ENCODE results near the gene ANKRD6.

ANKRD6 gene

DNA sequence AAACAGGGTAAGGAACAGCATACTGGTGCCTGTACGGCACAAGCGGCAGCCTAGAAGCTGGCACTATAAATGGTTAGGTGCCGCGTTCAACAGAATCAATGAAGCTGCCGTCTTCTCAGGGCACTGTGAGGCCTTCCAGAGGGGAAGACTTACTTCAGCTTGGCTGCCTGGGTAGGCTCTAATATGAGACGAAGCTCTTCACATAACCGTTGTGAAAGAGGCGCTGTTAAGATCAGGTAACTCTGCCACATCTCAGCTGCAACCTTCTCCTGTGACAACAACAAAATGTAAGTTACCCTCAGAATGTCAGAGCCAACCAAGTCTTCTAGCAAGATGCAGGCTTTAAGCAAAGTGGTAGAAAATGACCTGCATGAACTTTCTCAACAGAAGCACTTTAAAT is 217.6 kb downstream of the ANKRD6 start:
- no peak overlapping the region for H3K4me3 ChIP-seq (ENCODE audit: low read depth, low read length)
- TF ChIP-seq, protein P1, sequence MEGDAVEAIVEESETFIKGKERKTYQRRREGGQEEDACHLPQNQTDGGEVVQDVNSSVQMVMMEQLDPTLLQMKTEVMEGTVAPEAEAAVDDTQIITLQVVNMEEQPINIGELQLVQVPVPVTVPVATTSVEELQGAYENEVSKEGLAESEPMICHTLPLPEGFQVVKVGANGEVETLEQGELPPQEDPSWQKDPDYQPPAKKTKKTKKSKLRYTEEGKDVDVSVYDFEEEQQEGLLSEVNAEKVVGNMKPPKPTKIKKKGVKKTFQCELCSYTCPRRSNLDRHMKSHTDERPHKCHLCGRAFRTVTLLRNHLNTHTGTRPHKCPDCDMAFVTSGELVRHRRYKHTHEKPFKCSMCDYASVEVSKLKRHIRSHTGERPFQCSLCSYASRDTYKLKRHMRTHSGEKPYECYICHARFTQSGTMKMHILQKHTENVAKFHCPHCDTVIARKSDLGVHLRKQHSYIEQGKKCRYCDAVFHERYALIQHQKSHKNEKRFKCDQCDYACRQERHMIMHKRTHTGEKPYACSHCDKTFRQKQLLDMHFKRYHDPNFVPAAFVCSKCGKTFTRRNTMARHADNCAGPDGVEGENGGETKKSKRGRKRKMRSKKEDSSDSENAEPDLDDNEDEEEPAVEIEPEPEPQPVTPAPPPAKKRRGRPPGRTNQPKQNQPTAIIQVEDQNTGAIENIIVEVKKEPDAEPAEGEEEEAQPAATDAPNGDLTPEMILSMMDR (IDR thresholded peaks at IDR 0.05; ENCODE audit: borderline replicate concordance, insufficient read depth, low read depth, low read length) = no peak

DNA sequence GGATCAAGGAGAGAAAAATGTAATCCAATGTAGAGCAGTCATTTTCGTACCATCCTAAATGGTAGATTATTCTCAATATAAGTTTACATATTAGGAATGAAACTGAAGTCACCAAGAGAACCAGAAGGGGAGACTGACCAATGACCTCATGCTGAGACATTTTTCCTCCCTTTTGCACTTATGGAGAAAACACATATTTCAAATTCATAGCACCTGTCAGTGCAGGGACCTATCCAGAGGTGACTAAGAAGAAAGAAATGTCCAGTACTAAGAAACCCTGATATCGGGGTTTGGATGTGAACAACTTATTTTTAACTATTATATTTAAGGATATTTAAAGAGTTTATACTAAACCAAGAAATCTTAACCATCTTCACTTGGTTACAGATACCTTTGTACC is 222.2 kb downstream of the ANKRD6 start:
- H3K4me3 ChIP-seq (ENCODE audit: low read depth, low read length) = no peak overlapping the region
- TF ChIP-seq, protein P1 (IDR thresholded peaks at IDR 0.05; ENCODE audit: borderline replicate concordance, insufficient read depth, low read depth, low read length) = no peak

DNA sequence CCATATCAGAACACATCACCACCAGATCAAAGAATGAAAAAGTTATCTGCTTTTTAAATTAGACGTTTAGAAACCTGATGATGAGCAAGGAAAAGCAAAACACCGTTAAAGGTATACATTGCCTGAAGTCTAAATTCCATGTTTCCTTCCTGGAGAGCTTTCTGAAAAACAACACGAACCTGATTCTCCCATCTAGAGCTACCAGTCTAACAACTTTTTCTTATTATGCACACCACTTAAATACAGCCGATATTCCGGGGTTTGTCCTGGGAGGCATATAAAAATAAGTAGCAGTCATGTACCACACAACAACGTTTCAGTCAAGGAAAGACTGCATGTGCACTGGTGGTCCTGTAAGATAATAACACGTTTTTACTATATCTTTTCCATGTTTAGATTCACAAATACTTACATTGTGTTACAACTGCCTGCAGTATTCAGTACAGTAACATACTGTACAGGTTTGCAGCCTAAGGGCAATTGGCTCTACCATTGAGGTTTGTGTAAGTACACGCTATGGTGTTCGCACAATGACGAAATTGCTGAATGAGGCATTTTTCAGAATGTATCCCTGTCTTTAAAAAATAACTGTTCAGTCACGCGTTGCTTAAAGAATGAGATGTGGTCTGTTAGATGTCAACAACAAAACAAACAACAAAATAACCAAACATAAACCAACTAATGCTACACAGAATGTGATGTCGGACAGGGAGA is 224.7 kb downstream of the ANKRD6 start:
- TF ChIP-seq, protein P1 (IDR thresholded peaks at IDR 0.05; ENCODE audit: borderline replicate concordance, insufficient read depth, low read depth, low read length) = no peak
- no peak overlapping the region for H3K4me3 ChIP-seq (ENCODE audit: low read depth, low read length)

DNA sequence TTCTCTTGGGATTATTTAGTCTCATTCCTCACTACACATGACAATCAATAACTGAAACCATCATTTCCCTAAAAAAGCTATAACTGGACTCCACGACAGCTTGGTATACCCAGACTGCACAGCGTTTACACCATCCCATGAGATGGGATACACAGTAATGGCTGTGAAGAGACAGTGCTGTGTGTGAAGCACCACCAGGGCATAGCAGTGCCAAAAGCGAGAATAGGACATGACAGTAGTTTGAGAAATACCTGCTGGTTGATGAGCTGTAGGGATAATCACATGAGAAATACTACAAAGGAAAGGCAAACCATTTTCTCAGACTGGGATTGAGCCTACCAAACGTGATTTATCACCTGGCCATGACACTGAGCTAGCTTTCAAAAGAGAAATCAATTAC is 228.0 kb downstream of the ANKRD6 start:
- TF ChIP-seq, protein P1 (IDR thresholded peaks at IDR 0.05; ENCODE audit: borderline replicate concordance, insufficient read depth, low read depth, low read length) = no peak
- no peak overlapping the region for H3K4me3 ChIP-seq (ENCODE audit: low read depth, low read length)

DNA sequence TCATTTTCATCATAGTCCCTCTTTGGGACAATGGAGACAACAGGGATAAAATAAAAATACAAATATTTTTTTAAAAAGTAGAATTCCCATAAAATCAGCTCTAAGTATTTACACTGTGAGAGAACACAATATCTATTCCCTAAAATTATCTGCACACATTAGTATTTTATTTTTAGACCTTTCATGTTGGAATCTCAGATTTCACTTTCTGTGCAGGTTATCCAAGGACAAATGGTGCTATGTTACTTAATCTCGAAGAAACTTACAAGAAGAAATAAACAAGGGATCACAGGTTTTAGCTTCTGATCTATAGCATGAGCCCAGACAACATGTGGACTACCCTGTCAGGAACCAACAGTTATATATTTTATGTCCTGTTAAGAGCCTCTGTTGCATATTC is 228.6 kb downstream of the ANKRD6 start:
- TF ChIP-seq, protein P1 (IDR thresholded peaks at IDR 0.05; ENCODE audit: borderline replicate concordance, insufficient read depth, low read depth, low read length) = no peak
- no peak overlapping the region for H3K4me3 ChIP-seq (ENCODE audit: low read depth, low read length)

DNA sequence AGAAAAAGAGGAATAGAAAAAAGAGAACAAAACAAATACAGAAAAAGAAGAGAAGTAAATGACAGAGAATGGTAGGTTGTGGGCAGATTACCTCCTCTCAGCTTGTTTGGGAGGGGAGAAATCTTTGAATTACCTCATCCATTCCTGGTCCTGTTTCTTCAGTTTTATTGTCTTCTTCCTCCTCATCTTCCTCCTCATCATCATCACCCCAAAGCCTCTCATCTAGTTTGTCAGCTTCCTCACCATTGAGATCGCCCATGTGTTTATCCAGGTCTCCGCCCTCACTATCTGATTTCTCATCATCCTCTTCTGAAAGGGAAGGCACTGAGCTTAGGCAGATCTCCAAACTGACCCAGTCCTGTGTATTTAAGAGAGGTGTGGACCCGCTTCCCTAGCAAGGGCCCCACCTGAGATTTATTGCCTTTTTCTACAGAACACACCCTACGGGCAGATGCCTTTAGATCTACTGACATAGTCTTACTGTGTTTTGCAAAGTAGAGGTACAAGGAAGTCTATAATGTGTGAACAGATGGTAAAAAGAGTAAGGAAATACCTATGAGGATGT is 229.8 kb downstream of the ANKRD6 start:
- no peak overlapping the region for H3K4me3 ChIP-seq (ENCODE audit: low read depth, low read length)
- TF ChIP-seq, protein P1 (IDR thresholded peaks at IDR 0.05; ENCODE audit: borderline replicate concordance, insufficient read depth, low read depth, low read length) = no peak

All from GM12875 (cell line).